Activated naive CD4-positive, alpha-beta T cell treated with anti-CD3 and anti-CD28 coated beads, Interleukin-2, amount 50 U/mL, for 72 hours (primary cell): Measurements from ENCODE around the gene FRMD5. TPM values are rescaled to one million over a fixed set of nuclear protein-coding genes. Genes with fewer than 3 reads are reported as not detected.

Experiments
- ATAC-seq, 2 donors: fragments of 150-1000 bp; cut with Tn5 transposase; 2 replicates each; pipeline ENCODE4 v1.10.0; 2021; ENCODE audit warnings: mild to moderate bottlenecking in 2 of 2, moderate library complexity in 2 of 2
- DNase-seq, 2 donors: peaks; one replicate each; pipeline ENCODE4 v3.0.0; 2021 to 2022; ENCODE audit warnings: low spot score in 2 of 2
- H3K27ac Mint-ChIP-seq, 2 donors: one replicate each; pipeline ENCODE4 v1.8.0; 2022; ENCODE audit warnings: mild to moderate bottlenecking in 2 of 2, mixed read lengths in 2 of 2
- H3K36me3 Mint-ChIP-seq, 2 donors: one replicate each; pipeline ENCODE4 v1.8.0; 2022; ENCODE audit warnings: mixed read lengths in 2 of 2
- H3K9me3 Mint-ChIP-seq, 2 donors: one replicate each; pipeline ENCODE4 v1.8.0; 2022; ENCODE audit warnings: mixed read lengths in 2 of 2
- total RNA-seq, 2 donors: library from RNA; stranded (reverse); gene quantifications; one replicate each; pipeline ENCODE4 v1.2.3, GENCODE V29; 2022

FRMD5 gene
- total RNA-seq, 2 donors from 2014 or later = 0.93 to 2.8 TPM

DNA sequence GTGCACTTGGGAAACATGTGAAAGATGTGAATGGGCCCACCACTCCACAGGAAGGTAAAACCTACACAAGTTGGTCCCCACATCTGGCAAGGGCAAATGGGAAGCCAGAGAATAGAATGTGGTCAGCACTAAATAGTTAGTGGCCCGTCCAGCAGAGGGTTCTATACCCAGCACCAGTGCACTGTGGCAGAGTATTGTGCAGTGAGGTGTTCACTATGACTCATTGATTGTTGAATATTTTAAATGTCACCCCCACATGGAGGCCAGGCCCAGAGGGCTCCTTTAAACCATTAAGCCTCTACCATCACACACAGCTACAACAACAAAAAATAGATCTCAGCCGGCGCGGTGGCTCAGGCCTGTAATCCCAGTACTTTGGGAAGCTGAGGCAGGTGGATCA lies 11.7 kb downstream of the FRMD5 start:
- H3K36me3 Mint-ChIP-seq = no peaks in the 10 kb centered on the region

DNA sequence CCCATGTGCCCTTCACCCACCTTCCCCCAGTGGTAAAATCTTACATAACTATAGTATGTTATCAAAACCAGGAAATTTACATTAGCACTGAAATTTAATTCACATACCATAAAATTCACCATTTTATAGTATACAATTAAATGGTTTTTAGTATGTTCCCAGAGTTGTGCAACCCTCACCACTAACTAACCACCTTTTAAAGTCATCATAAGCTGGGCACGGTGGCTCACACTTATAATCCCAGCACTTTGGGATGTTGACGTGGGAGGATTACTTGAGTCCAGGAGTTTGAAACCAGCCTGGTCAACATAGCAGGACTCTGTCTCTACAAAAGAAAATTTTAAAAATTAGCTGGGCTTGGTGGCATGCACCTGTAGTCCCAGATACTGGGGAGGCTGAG lies 13.7 kb downstream of the FRMD5 start:
- ATAC-seq (no peak), DNase-seq (no peak)
- no peaks in the 10 kb centered on the region for H3K9me3 Mint-ChIP-seq
- no peak overlapping the region for H3K27ac Mint-ChIP-seq
- H3K36me3 Mint-ChIP-seq = no peaks in the 10 kb centered on the region

More for the DNA sequence above, 11.7 kb downstream of the FRMD5 start:
- no peak for DNase-seq
- Mint-ChIP-seq H3K27ac (no peak overlapping the region), H3K9me3 (no peaks in the 10 kb centered on the region)
- ATAC-seq = no peak

GRCh38 chr15:44177139-44177538 lies 17.9 kb downstream of the FRMD5 start:
- no peaks in the 10 kb centered on the region for H3K9me3 Mint-ChIP-seq

DNA sequence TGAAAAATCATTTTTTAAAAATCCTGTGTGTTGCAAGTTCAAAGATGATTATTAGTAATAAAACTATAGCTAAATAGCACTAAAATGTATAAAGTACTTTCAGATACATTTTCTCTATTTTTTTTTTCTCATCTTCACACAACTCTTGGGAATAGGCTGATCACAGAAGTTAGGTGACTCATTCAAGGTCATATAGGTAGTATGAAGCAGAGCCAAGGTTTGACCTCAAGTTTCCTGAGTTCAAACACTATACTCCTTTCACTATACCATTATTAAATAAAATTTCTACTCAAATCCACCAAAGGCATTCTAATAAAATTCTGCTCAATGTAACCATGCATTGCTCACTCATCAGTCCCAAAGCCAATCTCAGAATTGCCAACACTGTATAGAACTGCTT lies 21.3 kb downstream of the FRMD5 start:
- no peak overlapping the region for H3K27ac Mint-ChIP-seq
- ATAC-seq (peak in 1 of 2 donors; percentile 73), DNase-seq (no peak)
- no peaks in the 10 kb centered on the region for H3K36me3 Mint-ChIP-seq
- H3K9me3 Mint-ChIP-seq = no peaks in the 10 kb centered on the region

More at GRCh38 chr15:44177139-44177538, 17.9 kb downstream of the FRMD5 start:
- DNase-seq (no peak), ATAC-seq (no peak)
- Mint-ChIP-seq H3K36me3 (no peaks in the 10 kb centered on the region), H3K27ac (no peak overlapping the region)

GRCh38 chr15:44163370-44163769 lies 31.7 kb downstream of the FRMD5 start:
- Mint-ChIP-seq H3K36me3 (no peaks in the 10 kb centered on the region), H3K27ac (no peak overlapping the region), H3K9me3 (no peaks in the 10 kb centered on the region)
- ATAC-seq = no peak
- DNase-seq = no peak

GRCh38 chr15:44160796-44161195 lies 34.3 kb downstream of the FRMD5 start:
- DNase-seq (no peak), ATAC-seq (no peak)
- H3K9me3 Mint-ChIP-seq = no peaks in the 10 kb centered on the region
- no peaks in the 10 kb centered on the region for H3K36me3 Mint-ChIP-seq
- H3K27ac Mint-ChIP-seq = no peak overlapping the region

GRCh38 chr15:44159492-44159891 lies 35.6 kb downstream of the FRMD5 start:
- Mint-ChIP-seq H3K36me3 (no peaks in the 10 kb centered on the region), H3K9me3 (no peaks in the 10 kb centered on the region), H3K27ac (no peak overlapping the region)
- ATAC-seq (no peak), DNase-seq (no peak)

GRCh38 chr15:44158111-44158510 lies 37.0 kb downstream of the FRMD5 start:
- Mint-ChIP-seq H3K27ac (no peak overlapping the region), H3K36me3 (no peaks in the 10 kb centered on the region)

DNA sequence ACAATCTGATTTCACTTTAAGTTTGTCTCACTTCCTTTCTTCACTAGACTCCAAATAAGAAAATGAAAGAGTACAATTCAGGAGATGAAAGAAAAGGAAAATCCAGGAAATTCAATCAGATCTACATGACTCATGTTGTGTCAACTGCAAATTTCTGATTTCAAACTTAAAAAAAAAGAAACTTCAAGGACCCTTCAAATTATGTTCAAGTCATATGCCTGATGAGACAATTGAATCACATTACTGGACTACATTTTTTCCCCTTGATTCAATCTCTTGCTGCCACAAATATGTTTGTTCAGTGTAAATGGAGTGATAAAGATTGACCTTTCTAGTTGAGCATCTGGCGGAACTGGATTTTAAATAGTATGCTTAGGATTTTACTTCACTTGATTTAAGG lies 37.4 kb downstream of the FRMD5 start:
- no peaks in the 10 kb centered on the region for H3K36me3 Mint-ChIP-seq
- H3K27ac Mint-ChIP-seq = no peak overlapping the region
- no peaks in the 10 kb centered on the region for H3K9me3 Mint-ChIP-seq
- ATAC-seq (peak in 1 of 2 donors; percentile 28), DNase-seq (no peak)

More at GRCh38 chr15:44158111-44158510, 37.0 kb downstream of the FRMD5 start:
- ATAC-seq = no peak
- H3K9me3 Mint-ChIP-seq = no peaks in the 10 kb centered on the region
- DNase-seq = no peak

- ATAC-seq (no peak), DNase-seq (no peak)
- Mint-ChIP-seq H3K27ac (no peak overlapping the region), H3K9me3 (no peaks in the 10 kb centered on the region), H3K36me3 (no peaks in the 10 kb centered on the region)
These were observed 41.7 kb downstream of the FRMD5 start for GRCh38 chr15:44153352-44153751.

DNA sequence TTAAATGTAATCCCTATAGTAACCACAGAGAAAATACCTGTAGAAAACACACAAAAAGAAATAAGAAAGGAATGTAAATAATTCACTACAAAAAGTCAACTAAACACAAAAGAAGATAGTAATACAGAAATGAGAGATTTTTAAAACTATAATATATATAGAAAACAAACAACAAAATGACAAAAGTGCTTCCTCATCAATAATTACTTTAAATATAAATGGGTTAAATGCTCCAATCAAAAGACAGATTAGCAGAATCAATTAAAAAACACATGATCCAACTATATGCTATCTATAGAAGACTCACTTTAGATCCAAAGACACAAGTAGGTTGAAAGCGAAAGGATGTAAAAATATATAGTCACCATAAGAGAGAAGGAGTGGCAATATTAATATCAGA lies 45.8 kb downstream of the FRMD5 start:
- no peak for ATAC-seq
- Mint-ChIP-seq H3K36me3 (no peaks in the 10 kb centered on the region), H3K27ac (no peak overlapping the region), H3K9me3 (no peaks in the 10 kb centered on the region)
- DNase-seq = no peak

DNA sequence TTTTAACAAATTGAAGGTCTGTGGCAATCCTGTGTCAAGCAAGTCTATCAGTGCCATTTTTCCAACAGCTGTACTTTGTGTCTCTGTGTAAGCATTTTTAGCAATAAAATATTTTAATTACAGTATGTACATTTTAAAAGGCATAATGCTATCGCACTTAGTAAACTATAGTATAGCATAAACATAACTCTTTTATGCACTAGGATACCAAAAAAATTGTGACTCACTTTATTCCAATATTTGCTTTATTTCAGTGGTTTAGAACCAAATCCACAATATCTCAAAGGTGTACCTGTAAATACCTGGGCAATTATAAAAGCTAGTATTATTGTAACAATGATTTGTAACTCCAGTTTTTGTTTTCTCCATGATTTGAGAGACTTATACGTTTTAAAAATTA lies 46.5 kb downstream of the FRMD5 start:
- no peak overlapping the region for H3K27ac Mint-ChIP-seq
- H3K9me3 Mint-ChIP-seq = no peaks in the 10 kb centered on the region
- ATAC-seq = no peak
- DNase-seq = no peak
- no peaks in the 10 kb centered on the region for H3K36me3 Mint-ChIP-seq

DNA sequence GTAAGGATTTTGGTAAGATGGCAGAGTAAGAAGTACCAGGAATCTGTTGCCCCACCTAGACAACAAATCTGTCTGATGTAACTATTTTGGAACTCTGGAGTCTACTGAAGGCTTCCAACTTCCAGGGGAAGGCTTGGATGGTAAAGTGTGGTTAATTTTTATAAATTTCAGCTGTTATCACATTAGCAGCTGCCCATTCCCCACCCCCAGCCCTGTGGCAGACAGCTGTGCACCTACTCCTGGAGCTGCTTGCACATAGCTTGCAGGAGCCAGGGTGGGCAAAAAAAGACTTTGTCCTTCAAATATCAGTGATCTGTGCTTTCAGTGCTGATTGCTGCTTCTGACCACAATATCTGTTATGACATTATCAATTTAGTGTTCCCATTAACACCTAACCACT lies 47.4 kb downstream of the FRMD5 start:
- H3K36me3 Mint-ChIP-seq = no peaks in the 10 kb centered on the region
- no peak for ATAC-seq
- no peak for DNase-seq
- H3K27ac Mint-ChIP-seq = no peak overlapping the region
- no peaks in the 10 kb centered on the region for H3K9me3 Mint-ChIP-seq

DNA sequence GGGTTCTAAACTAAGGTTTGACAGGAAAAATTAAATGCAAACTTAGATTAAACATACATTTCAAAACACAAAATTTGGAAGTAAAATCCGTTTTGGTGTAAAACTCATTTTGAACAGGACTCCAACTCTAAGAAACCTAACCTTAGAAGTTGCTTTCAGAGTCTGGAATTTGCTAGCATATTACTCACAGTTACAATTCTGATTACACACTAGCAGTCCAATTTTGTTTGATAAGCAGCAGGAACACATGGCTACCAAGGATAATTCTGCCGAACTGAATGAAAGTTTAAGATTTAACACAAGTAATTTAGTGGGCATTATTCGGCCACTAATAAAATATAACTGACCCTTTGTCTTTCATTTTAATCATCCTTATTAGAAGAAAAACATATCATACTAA lies 49.6 kb downstream of the FRMD5 start:
- H3K27ac Mint-ChIP-seq = no peak overlapping the region
- no peaks in the 10 kb centered on the region for H3K36me3 Mint-ChIP-seq
- ATAC-seq = no peak
- DNase-seq = no peak
- no peaks in the 10 kb centered on the region for H3K9me3 Mint-ChIP-seq

GRCh38 chr15:44144992-44145391 lies 50.1 kb downstream of the FRMD5 start:
- Mint-ChIP-seq H3K36me3 (no peaks in the 10 kb centered on the region), H3K27ac (no peak overlapping the region), H3K9me3 (no peaks in the 10 kb centered on the region)
- ATAC-seq = no peak
- no peak for DNase-seq

DNA sequence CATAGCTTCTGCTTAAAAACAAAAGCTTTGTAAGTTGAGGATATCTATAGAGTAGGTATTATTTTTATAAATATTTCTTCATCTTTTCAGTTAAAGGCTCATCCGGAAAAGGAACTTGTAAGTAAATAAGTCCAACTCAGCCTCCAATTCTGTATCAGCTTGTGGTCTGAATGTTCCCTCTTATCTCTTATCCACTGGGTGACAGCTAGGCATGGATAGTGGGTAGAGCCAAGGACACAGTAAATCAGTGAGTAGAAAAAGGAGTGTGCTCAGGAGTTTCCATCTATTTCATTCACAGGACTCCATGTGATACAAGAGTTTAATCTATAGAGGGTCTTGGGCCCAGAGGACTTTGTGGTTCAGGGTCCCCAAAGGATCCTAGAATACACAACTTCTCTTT lies 50.9 kb downstream of the FRMD5 start:
- H3K36me3 Mint-ChIP-seq = no peaks in the 10 kb centered on the region
- ATAC-seq = no peak
- no peaks in the 10 kb centered on the region for H3K9me3 Mint-ChIP-seq
- H3K27ac Mint-ChIP-seq = no peak overlapping the region
- no peak for DNase-seq

- Mint-ChIP-seq H3K9me3 (no peaks in the 10 kb centered on the region), H3K36me3 (no peaks in the 10 kb centered on the region), H3K27ac (no peak overlapping the region)
- no peak for DNase-seq
- no peak for ATAC-seq
These were observed 57.3 kb downstream of the FRMD5 start for GRCh38 chr15:44137750-44138149.

- no peak for ATAC-seq
- Mint-ChIP-seq H3K27ac (no peak overlapping the region), H3K36me3 (no peaks in the 10 kb centered on the region), H3K9me3 (no peaks in the 10 kb centered on the region)
- no peak for DNase-seq
These were observed 58.0 kb downstream of the FRMD5 start for GRCh38 chr15:44136991-44137477.

DNA sequence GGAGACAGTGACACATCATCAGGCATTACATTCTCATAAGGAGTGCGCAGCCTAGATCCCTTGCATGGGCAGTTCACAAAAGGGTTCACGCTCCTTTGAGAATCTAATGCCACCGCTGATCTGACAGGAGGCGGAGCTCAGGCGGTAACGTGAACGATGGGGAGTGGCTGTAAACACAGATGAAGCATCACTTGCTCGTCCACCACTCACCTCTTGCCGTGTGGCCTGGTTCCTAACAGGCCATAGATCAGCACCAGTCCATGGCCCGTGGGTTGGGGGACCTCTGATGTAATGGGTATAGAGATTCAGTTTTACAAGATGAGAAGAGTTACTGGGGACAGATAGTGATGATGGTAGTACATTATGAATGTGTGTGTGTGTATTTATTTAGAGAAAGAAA lies 63.0 kb downstream of the FRMD5 start:
- H3K36me3 Mint-ChIP-seq = no peaks in the 10 kb centered on the region
- no peak overlapping the region for H3K27ac Mint-ChIP-seq
- DNase-seq (no peak), ATAC-seq (no peak)
- H3K9me3 Mint-ChIP-seq = no peaks in the 10 kb centered on the region
